NCI-H2107 (cell line): ENCODE results near the gene NR2F2.
"Not testable (repeated sequence)": the region's sequence is repeated elsewhere in the genome, so short reads cannot be mapped to it uniquely, and the experiment has no call there.

Experiments
- DNase-seq: peaks from one replicate; lab custom pipeline; 2025; lab: John Stamatoyannopoulos, UW

The NR2F2 gene

GRCh38 chr15:96367311-96368200 is 37.1 kb downstream of the NR2F2 start:
- no peak for DNase-seq

- DNase-seq: no peak
Observed at GRCh38 chr15:96369351-96369750, 38.9 kb downstream of the NR2F2 start.

GRCh38 chr15:96369825-96370621 is 39.5 kb downstream of the NR2F2 start:
- no peak for DNase-seq

GRCh38 chr15:96372554-96372953 is 42.1 kb downstream of the NR2F2 start:
- DNase-seq: no peak

- no peak for DNase-seq
Observed at GRCh38 chr15:96374499-96374898, 44.0 kb downstream of the NR2F2 start.

GRCh38 chr15:96379592-96379991 is 49.1 kb downstream of the NR2F2 start:
- DNase-seq: not testable (repeated sequence)

- DNase-seq: no peak
Observed at GRCh38 chr15:96381463-96381862, 51.0 kb downstream of the NR2F2 start.

- DNase-seq: no peak
Observed at GRCh38 chr15:96385195-96385594, 54.7 kb downstream of the NR2F2 start.

GRCh38 chr15:96388673-96389072 is 58.2 kb downstream of the NR2F2 start:
- DNase-seq: no peak
